Inflammatory macrophage treated with lipopolysaccharide for 1 hour (primary cell): Measurements from ENCODE around the gene SLC1A2.
A peak's percentile ranks its signal among the peaks of the same experiment; 100 is the strongest.

ENCODE experiments used
- DNase-seq, 2 donors: peaks; one replicate each; pipeline ENCODE4 v3.0.0-alpha.2; 2020 to 2022

The SLC1A2 gene

DNA sequence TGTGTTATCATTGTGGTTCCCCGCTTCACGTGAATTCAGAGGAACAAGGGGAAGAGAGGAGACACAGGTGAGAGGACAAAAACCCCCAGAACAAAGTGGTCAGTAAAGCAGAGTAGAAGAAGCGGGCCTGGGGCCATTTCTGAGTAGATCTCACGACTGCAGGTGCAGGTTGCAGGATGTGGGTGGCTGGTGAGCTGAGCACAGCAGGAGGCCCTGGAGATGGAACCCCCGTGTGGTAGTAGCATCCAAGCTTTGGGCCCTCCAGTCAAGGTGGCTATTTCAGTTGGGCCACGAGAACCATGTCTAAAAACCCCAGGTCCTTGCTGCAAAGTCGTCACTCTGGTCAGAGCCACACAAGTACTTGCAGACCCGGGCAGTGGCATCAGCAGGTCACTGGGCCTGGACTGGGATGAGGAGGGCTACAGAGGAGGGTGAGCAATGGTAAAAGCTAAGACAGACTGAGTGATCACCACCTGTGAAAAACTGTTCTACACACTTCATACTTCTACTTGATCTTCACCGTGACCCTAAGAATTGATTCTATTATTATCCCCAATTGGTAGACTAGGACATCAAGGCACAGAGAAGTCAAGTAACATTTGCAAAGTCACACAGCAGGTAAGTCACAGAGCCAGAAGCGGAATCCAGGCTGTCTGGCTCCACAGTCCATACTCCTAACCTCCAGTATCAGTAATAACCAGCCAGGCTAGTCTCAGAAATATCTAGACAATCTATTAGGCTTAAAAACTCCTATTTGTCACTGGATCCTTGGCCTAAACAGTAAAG is 43.8 kb downstream of the SLC1A2 start:
- no peak for DNase-seq

DNA sequence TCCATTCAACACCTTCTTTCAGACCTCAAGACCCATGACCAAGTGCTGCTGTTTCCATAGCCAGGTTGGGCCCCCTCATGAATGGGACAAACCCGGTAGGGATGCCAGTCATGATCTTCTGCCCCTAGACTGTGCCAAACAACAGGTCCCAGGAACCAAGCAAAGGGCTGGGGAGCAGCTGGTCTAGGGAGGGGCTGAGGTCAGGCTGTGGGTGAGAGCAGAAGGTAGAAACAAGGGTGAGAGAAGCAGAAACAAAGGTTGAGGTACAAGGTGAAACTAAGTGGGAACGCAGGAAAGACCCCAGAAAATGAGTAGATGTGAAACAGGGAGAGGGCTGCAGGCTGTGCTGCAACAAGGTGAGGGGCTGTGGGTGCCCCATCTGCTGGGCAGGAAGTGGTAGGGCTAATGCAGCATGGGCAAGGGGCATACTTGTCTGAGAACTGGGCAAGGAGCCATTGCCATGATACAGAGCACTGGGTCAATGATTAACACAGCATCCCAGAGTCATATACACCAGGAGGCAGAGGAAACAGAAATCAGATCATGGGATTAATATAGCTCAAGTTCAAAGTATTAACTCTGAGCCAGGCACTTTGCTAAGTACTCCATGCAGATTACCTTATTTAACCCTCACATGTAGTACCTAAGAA is 45.9 kb downstream of the SLC1A2 start:
- DNase-seq: no peak

DNA sequence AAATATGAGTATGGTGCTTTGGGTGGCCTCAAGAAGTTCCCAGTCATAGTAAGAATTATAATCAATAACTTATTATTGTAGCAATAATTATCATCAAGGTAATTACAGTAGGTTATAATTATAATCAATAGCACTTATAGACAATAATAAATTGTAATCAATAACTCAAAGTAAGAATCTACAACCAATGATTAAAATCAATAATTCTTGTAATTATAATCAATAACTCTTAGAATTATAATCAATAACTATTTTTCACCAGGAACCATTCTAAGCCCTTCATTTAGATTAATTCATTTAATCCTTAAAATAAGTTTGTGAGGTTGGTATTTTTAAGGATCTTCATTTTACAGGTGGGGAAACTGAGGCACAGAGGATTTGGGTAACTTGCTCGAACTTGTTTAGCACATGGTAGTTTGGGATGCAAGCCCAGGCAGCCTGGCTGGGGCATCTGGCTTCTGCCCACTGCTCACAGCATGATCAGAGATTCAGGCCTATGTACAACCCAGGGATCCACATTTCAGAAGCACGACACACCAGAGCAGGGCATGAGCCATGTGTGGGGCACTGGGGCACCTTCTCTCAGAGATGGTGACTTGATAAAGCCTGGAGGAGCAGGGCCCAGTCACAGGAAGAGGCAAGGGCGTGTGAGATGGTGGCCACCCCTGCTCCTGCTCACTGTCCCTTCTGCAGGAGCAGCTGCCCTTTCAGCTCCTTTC is 46.6 kb downstream of the SLC1A2 start:
- no peak for DNase-seq

DNA sequence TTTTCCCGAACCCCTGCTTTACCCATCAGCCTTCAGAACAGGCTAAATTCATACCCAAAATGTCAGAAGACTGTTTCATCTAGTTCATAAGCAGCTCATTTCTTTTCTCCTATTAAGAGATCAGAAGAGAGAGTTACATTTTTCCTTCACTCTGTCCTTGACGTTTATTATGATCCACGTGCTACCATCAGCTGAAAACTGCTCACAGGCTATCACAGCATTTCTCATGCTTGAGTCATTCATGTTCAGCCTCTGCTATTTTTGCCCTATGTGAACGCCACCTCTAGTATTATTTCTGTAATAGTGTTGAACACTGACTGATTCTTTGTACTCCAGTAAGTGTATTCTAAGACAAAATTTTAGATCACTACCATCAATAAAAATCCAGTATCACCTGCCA is 51.9 kb downstream of the SLC1A2 start:
- DNase-seq: no peak

DNA sequence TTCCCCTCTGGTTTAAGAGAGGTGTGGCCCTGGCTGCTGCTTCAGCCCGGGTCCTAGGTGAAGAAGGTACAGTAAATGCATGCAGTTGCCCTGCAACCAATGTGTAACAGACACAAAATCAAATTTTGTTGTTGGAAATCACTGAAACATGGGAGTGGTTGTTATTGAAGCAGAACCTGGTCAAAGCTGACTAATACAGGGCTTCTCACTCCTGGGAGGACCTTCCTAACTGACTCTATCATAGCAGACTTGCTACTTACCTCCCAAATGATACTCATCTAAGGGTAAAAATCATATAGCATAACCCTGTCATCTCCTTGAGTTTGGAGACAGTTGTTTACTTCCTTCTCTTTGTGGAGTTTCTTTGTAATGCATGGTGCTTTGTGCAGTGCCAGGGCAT is 52.6 kb downstream of the SLC1A2 start:
- no peak for DNase-seq

DNA sequence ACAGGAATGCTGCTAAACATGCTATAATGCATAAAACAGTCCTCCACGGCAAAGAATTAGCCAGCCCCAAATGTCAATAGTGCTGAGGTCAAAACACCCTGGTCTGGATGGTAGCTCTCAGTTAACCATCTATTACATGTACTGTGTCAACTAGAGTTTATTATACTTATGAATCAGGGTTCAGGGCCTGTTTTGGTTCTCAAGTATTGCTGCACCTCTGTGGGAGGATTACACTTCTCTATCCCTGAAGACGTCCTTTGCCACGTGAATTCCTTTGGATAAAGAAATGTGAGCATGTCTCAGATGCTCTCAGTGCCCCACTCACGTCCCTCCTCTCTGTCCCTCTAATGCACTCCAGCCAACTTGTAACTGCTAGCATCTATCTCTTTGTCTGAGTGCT is 53.4 kb downstream of the SLC1A2 start:
- peak; percentile 35 to 88 for DNase-seq

DNA sequence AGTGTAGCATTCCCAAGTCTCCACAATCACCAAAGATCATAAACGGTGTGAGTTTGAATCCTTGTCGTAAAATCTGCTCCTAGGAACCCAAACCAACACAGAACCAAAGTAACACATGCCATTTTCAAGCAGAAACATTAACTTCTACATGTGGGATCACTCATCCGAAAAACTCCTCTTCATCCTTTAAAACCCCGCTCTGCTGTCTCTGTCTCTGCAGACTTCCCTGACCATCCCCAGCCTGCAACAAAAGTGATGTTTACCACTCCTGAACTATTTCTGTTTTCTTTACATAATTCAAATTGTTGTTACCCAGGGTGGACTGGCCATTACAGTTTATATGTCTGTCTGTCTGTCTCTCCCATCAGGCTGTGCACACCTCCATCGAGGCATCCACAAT is 54.0 kb downstream of the SLC1A2 start:
- DNase-seq: no peak

DNA sequence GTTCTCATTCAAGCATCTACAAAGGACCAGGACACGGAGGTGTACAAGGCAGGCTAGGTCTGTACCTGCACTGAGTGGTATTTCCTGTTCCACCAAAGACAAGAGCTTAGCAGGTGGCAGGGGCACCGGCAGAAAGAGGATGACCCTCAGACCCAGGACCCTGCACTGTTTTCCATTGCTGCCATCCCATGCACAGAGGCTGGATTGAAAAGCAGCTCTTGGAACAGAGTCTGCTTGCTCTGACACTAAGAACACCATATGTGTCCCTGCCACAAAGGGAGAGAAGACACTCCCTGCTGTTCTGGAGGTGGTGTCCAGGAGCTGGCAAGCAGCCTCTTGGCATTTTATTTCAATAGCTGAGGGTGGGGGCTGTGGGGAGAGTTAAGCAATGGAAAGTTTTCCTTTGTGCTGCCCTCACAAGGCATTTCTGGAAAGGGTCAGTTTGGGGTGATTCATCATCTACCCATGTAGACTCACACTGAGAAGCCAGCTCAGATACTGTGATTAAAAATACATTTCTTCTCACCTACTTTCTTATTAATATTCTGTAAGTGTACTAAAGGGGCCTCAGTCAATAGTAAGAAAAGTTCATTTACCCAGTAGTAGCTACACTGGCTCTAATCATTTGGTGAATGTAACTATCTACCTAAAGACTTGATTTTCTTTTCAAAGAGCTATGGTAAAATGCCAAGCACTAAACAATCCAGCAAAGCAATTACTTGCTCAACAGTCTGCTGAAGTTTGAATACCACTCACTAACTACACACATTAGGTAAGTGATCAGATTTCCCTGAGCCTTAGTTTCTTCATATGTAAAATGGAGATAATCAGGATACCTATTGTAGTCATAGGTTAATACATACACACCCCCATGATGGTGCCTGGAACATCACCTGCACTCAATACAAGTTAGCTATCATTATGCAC is 55.2 kb downstream of the SLC1A2 start:
- peak; percentile 69 to 90 for DNase-seq

DNA sequence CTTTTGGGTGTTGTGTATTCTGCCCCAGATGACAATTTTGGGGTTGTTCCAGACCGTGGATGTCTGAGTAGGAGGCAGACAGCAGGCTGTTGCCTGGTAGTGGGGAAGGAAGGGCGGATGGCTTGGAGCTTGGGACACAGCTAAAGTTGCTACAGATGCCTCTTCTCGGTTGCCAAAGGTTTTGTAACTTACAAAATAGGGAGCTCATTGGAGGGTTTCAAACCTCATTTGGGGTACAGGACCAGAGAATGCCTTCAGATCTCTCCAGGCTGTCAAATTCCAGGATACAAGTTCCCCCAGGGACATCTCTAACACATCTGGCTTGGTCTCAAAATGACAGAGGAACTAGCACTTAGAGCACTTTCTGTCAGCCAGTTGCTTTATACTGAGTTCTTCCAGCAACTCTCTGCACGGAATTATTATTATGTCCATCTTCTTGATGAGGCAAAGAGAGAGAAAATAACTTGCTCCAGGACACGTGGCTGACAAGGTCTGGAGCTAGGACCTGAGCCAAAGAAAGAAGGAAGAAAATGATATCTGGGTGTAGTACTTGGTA is 56.0 kb downstream of the SLC1A2 start:
- peak in 1 of 2 donors; percentile 77 for DNase-seq

DNA sequence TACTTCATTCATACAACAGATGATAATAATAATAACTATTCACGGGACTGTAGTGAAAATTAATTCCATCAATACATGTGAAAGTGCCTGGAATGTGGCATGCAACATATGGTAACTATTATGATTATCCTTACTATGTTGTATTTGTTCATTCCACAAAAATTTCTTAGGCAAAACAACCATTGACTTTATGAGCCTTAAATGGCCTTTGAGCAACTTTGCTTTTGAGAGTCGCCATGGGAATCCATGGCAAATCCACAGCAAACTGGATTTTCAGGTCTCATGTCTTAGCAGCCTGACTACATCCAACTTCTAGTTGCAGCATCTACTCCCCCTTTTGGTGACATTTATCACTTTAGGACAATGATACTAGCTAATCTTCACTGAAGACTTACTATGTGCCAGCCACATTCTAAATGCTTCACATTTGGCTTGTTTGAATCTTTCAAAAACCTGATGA is 56.8 kb downstream of the SLC1A2 start:
- DNase-seq: peak in 1 of 2 donors; percentile 64

DNA sequence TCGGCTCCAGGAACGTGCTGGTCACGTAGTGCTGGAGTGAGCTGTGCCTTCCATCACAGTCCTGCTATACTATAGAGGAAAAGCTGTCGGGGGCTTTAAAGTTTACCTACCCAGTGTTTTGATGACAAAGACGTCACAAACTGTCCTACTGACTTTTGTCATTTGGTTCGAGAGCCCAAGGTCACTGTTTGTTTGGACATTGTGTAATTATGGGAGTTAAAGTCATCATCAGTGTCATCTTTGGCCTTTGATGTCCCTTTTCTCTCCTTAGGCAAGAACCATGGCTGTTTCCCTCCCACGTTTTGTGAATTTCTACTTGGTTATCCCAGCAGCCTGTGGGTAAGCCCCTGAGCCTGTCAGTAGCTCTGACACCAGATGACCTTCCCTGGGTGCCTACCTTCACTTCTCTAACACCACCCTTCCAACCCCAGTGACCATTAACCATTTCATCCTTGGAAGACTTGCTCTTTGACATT is 59.3 kb downstream of the SLC1A2 start:
- DNase-seq: peak; percentile 69 to 97

DNA sequence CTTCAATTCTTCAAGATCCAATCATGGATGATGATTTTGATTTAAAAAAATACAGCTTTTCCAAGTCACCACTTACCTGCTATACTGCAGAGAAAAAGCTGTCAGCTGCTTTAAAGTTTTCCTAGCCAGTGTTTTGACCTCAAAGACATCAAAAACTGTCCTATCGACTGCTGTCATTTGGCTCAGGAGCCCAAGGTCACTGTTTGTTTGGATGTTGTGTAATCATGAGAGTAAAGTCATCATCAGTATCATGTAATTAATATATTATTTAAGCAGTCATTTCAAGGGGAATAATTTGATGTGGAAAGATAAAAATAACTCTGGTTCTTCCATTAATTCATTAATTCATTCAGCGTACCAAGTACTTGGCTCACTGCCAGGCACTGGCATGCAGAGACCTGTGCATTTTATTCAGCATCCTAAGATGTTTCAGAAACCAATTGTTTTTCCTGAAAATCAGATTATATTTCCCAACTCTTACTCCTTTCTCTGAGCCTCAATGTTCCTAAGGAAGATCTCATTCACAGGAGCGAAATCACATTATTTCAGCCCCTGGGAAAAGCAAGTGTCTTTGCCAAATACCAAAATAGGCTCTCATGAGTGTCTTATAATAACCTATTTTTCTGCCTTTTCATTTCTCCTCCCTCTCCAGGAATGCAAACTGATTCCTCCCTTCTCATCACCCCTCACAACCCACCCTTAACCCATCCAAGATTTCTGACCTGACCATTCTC is 59.9 kb downstream of the SLC1A2 start:
- no peak for DNase-seq

DNA sequence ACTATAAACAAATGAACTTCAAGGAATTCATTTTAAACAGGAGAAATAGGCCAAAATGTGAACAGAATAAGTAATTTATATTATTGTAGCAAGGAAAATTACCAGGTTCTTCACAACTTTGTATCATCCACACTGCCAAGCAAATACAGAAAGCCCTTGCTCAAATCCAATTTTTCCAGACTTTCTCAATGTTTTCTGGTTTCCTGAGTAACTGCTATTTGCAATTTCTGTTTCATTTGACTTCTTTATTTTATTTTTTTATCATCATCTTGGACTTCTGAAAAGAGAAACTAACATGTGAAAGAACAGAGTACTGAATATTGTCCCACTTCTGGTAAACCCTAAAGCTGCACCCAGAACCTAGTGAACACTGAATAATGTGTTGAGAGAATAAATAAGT is 61.0 kb downstream of the SLC1A2 start:
- peak; percentile 94 to 95 for DNase-seq

DNA sequence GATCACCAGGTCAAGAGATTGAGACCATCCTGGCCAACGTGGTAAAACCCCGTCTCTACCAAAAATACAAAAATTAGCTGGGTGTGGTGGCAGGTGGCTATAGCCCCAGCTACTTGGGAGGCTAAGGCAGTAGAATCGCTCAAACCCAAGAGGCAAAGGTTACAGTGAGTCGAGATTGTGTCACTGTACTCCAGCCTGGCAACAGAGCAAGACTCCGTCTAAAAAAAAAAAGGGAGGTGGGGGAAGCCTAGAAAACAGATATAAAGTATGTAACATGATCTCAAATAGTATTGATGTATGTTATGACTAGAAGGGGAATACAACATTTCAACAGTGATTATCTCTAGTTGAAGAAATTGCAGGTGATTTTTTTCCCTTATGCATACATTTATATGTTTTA is 61.4 kb downstream of the SLC1A2 start:
- DNase-seq: peak in 1 of 2 donors; percentile 81

DNA sequence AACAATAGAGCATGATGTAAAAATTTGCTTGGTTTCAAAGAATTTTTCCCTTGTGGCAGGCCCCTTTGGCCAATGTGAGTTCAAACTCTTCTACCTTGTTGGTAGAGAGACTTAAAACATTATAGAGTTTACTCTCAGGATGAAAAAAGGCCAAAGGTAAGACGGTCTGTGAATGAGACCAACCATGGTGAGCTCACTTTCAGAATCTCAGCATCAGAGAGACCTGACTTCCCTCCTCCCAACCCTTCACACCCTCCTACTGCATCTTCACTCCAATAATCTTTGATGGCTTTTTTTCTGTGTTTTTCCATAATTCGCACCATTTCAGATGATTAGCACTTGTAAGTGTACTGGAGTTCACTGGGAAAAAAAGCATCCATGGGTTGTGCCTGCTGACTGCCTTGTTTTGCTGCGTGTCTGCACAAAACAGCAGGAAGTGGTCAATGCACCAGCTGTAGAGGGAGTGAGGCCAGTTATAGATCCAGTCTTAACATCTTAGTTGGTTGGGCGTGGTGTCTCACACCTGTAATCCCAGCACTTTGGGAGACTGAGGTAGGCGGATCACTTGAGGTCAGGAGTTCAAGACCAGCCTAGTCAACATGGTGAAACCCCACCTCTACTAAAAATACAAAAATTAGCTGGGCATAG is 64.1 kb downstream of the SLC1A2 start:
- DNase-seq: no peak

DNA sequence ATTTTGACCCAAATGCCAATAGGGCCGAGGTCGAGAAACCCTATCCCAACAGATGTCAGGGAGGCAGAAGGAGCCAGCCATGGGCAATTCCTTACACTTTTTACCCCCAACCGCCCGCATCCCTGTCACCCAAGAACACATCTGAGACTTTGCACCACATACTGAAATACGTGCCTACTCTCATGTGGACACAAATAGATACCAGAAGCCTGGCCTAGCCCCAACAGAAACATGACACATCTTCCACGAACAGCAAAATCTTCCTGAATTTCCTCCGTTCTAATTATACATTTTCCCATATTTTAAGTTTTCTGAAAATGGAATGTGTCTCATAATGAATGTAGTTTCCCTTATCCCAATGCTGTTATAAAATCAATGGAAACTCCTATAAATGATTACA is 64.7 kb downstream of the SLC1A2 start:
- DNase-seq: no peak

DNA sequence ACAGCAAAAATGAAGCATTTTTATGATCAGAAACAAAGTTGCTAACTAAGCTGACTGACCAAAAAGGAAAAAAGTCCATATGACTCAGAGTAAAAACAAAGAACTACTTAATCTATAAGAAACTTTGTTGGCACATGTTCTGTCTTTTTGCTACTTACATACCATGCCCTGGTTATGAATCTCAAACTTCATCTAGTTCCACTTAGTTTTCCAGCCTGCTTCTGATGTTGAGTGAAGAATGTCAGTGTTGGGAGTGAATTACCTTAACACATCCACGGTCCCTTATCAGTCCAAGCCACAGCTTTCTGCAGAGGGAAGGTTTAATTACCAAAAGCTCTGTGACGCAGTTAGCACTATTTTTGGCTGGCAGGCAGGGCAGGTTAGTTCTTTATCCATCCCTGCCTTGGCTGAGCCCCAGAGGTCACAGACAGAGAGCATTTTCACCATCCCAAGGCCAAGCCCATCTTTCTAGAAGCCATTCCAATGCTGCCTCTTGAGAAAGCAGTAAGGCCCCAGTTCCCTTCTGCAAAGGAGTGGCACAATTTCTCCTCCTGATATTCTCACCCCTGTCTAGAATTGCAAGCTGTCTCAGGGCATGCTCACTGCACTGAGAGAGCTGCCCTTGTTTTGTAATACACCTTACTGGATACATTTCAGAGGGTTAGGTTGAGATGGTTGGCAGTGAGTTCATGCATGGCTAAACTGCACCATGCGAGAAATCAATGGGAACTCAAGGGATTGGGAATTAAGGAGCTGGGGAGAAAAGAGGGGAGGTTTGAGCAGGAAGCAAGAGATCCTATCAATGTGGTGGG is 67.1 kb downstream of the SLC1A2 start:
- DNase-seq: peak in 1 of 2 donors; percentile 46

DNA sequence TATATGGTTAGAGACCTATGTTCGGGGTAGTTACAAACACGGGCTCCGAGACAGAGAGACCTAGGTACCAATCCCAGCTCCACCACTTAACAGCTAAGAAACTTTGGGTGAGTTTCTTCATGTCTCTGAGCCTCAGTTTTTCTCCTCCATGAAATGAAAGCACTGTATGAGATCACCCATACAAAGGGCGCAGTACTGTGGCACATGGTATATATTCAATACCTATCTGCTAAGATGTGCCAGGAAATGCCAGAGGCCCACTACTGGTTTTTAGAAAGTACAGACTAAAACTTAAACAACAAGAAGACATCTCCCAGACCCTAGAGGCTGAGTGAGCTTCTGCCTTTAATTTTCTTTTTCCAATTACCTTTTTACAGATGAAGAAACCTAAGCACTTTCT is 69.5 kb downstream of the SLC1A2 start:
- no peak for DNase-seq

DNA sequence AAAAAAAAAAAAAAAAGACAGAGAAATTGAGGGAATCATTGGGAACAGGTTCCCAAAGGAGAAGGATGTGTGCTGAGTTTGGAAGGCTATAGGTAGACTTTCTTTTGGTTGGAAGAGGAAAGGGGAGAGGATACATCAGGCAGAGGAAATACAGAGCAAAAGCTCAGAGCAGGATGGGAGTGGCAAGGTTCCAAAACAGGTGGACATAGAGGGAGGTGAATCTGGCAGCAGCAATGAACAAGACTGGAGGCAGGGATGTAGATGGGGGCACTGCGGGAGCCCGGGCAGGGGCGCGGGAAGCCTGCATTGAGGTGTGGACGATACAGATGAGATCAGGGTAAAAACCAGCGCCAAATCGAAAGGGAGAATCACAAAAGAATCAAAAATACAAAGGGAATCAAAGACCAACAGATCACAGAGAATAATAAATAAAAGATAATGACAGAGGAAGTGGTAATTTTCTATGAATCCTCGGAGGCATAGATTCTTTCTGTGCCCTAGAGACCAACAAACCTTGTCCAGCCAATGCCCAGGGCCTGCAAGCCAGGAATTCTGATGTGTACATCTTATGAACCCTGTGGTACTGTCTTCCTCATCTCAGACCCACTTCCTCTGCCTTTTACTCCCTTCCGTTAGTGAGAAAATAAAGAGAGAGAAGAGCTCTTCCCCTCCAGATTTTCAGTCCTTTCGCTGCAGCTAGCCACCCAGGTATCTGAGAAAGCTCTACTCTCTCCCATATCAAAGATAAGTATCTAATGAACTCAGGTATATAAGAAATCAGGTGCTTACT is 70.3 kb downstream of the SLC1A2 start:
- no peak for DNase-seq
